HCT116 (cell line): ENCODE measurements around the gene FAM177B. TPM values are rescaled to one million over a fixed set of nuclear protein-coding genes. Genes with fewer than 3 reads are reported as not detected.

Source experiments
- ATAC-seq: fragments of 200-7000 bp; cut with Tn5 transposase; 2 replicates; pipeline ENCODE4 v1.9.1; 2020; ENCODE audit warnings: mild to moderate bottlenecking, moderate library complexity
- BruUV-seq: library from RNA; stranded (reverse); fragments of 400-500 nt; replicated peaks from 2 replicates; lab custom pipeline; 2021; lab: Mats Ljungman, UMichigan
- CTCF ChIA-PET: fragments of 300-600 bp; sonication (Branson Sonifier 250); formaldehyde crosslinking; loops from one replicate; lab custom pipeline; 2021; ENCODE audit warnings: antibody characterized with exemption; lab: Charles Lee
- POLR2A ChIA-PET: fragments of 300-600, 350-600 bp; sonication (Branson Sonifier 250); formaldehyde crosslinking; loops from one replicate; lab custom pipeline; 2021; ENCODE audit warnings: antibody characterized with exemption; lab: Charles Lee
- RAD21 ChIA-PET, 2 experiments: fragments of 300-600 bp; sonication (Branson Sonifier 250); formaldehyde crosslinking; loops; one replicate each; lab custom pipeline; 2023; ENCODE audit warnings: low total read pairs in 2 of 2; ENCODE audit not compliant: uncharacterized antibody in 2 of 2, unreplicated experiment in 2 of 2, low non-redundant PET in 1 of 2; lab: Charles Lee
- DNase-seq: peaks from one replicate; pipeline ENCODE4 v3.0.0-alpha.2; 2010; ENCODE audit warnings: low read depth, low spot score
- H2AFZ ChIP-seq: fragments of 200-600 bp; shearing (Covaris generic), sonication (generic); 2 replicates; pipeline ENCODE4 v1.6.1; 2017; ENCODE audit warnings: low read depth, mixed run types, mixed read lengths, antibody characterized with exemption, low read length; ENCODE audit not compliant: poor library complexity, severe bottlenecking
- H3K27ac ChIP-seq: 2 replicates; pipeline ENCODE4 v1.5.1; 2012; ENCODE audit warnings: low read depth, low read length
- H3K27me3 ChIP-seq: fragments of 200-600 bp; sonication (generic); 2 replicates; pipeline ENCODE4 v1.6.1; 2016; ENCODE audit warnings: mixed run types, low read length, mixed read lengths; ENCODE audit not compliant: insufficient read depth
- H3K36me3 ChIP-seq, 2 experiments: fragments of 200-500 bp in 1 of 2; fragments of 200-600 bp in 1 of 2; sonication (Bioruptor generic) in 1 of 2; sonication (generic) in 1 of 2; 2 replicates each; pipeline versions ENCODE4 v1.5.1 to v1.6.1; 2014 to 2016; ENCODE audit warnings: low read length in 2 of 2, inconsistent platforms in 1 of 2, mixed read lengths in 1 of 2, mixed run types in 1 of 2; ENCODE audit not compliant: insufficient read depth in 2 of 2, control insufficient read depth in 1 of 2
- H3K4me1 ChIP-seq, 2 experiments: fragments of 200-600 bp in 1 of 2; sonication (generic) in 1 of 2; 2 replicates each; pipeline versions ENCODE4 v1.5.1 to v1.6.1; 2012 to 2017; ENCODE audit warnings: low read length in 2 of 2, inconsistent platforms in 1 of 2, mild to moderate bottlenecking in 1 of 2, mixed read lengths in 1 of 2, mixed run types in 1 of 2, moderate library complexity in 1 of 2; ENCODE audit not compliant: insufficient read depth in 2 of 2, control insufficient read depth in 1 of 2
- H3K4me2 ChIP-seq: fragments of 200-600 bp; sonication (generic); 2 replicates; pipeline ENCODE4 v1.6.1; 2017; ENCODE audit warnings: mixed run types, low read length, mixed read lengths
- H3K4me3 ChIP-seq, 2 experiments: fragments of 200-600 bp in 1 of 2; sonication (generic) in 1 of 2; replicated peaks in 1 of 2; 2 replicates each; pipeline ENCODE4 v1.5.1; 2011 to 2016; ENCODE audit warnings: low read length in 2 of 2, control low read depth in 1 of 2, low read depth in 1 of 2, mild to moderate bottlenecking in 1 of 2, mixed read lengths in 1 of 2, mixed run types in 1 of 2
- H3K79me2 ChIP-seq: fragments of 200-600 bp; sonication (generic); 2 replicates; pipeline ENCODE4 v1.6.1; 2017; ENCODE audit warnings: mild to moderate bottlenecking, mixed run types, low read length, moderate library complexity, mixed read lengths; ENCODE audit not compliant: insufficient read depth
- H3K9ac ChIP-seq: fragments of 200-600 bp; sonication (generic); 2 replicates; pipeline ENCODE4 v1.6.1; 2016; ENCODE audit warnings: low read length, mixed read lengths
- H3K9me2 ChIP-seq: fragments of 200-600 bp; sonication (generic), shearing (Covaris generic); 2 replicates; pipeline ENCODE4 v1.6.1; 2017; ENCODE audit warnings: mixed run types, mild to moderate bottlenecking, moderate library complexity; ENCODE audit not compliant: insufficient read depth
- H3K9me3 ChIP-seq, 2 experiments: fragments of 200-500 bp in 1 of 2; fragments of 200-600 bp in 1 of 2; sonication (Bioruptor generic) in 1 of 2; sonication (generic) in 1 of 2; 2 replicates each; pipeline ENCODE4 v1.6.1; 2014 to 2017; ENCODE audit warnings: low read length in 2 of 2, mixed read lengths in 2 of 2, inconsistent platforms in 1 of 2, low read depth in 1 of 2, mild to moderate bottlenecking in 1 of 2, mixed run types in 1 of 2, moderate library complexity in 1 of 2; ENCODE audit not compliant: control insufficient read depth in 1 of 2, insufficient read depth in 1 of 2
- H4K20me1 ChIP-seq: fragments of 200-600 bp; sonication (generic), shearing (Covaris generic); 2 replicates; pipeline ENCODE4 v1.6.1; 2017; ENCODE audit warnings: mixed run types, mild to moderate bottlenecking, moderate library complexity; ENCODE audit not compliant: insufficient read depth
- CBX3 ChIP-seq: IDR thresholded peaks from 2 replicates; pipeline ENCODE4 v1.6.1; 2012; ENCODE audit warnings: low read depth
- ELF1 ChIP-seq: IDR thresholded peaks from 2 replicates; pipeline ENCODE4 v1.6.1; 2012; ENCODE audit warnings: low read depth, borderline replicate concordance
- EZH2phosphoT487 ChIP-seq: fragments of 200-600 bp; IDR thresholded peaks from 2 replicates; pipeline ENCODE4 v1.6.1; 2018; ENCODE audit warnings: antibody characterized with exemption, borderline replicate concordance
- POLR2A ChIP-seq: IDR thresholded peaks from 2 replicates; pipeline ENCODE4 v1.7.0; 2011; ENCODE audit warnings: borderline replicate concordance; ENCODE audit not compliant: insufficient read depth, insufficient read length; ENCODE audit errors: extremely low read depth
- POLR2AphosphoS5 ChIP-seq: IDR thresholded peaks from 2 replicates; pipeline ENCODE4 v1.6.1; 2011; ENCODE audit warnings: mild to moderate bottlenecking, low read depth, low read length, moderate library complexity
- RAD21 ChIP-seq: IDR thresholded peaks from 2 replicates; pipeline ENCODE4 v1.6.1; 2012; ENCODE audit warnings: low read depth, mild to moderate bottlenecking
- TCF7L2 ChIP-seq: IDR thresholded peaks from 2 replicates; pipeline ENCODE4 v1.7.0; 2011; ENCODE audit warnings: borderline replicate concordance, inconsistent platforms; ENCODE audit not compliant: insufficient read depth, insufficient read length; ENCODE audit errors: extremely low read depth
- YY1 ChIP-seq: IDR thresholded peaks from 2 replicates; pipeline ENCODE4 v1.6.1; 2011; ENCODE audit warnings: low read length, low read depth, moderate library complexity, mild to moderate bottlenecking; ENCODE audit not compliant: insufficient replicate concordance; ENCODE audit errors: extremely low read depth
- ZFX ChIP-seq: fragments of 450-650 bp; IDR thresholded peaks from 2 replicates; pipeline ENCODE4 v1.6.1; 2017
- intact Hi-C: fragments of 100-400 bp; cut with micrococcal nuclease; formaldehyde crosslinking; loops from 2 replicates; pipeline ENCODE4 v1.10.0; 2022
- total RNA-seq: library from RNA; stranded (reverse); gene quantifications from one replicate; pipeline ENCODE4 v1.2.1, GENCODE V29; 2021; ENCODE audit not compliant: unreplicated experiment
- TF ChIP-seq, protein P1 (sequence below): IDR thresholded peaks from 2 replicates; pipeline ENCODE4 v1.6.1; 2011; ENCODE audit warnings: mild to moderate bottlenecking, low read length, moderate library complexity; ENCODE audit not compliant: insufficient replicate concordance; ENCODE audit errors: extremely low read depth
- TF ChIP-seq, protein P2 (sequence below): IDR thresholded peaks from 2 replicates; pipeline ENCODE4 v1.6.1; 2012
- TF ChIP-seq, protein P3 (sequence below): IDR thresholded peaks from 2 replicates; pipeline ENCODE4 v1.6.1; 2012
- TF ChIP-seq, protein P4 (sequence below): IDR thresholded peaks from 2 replicates; pipeline ENCODE4 v1.6.1; 2012; ENCODE audit warnings: low read depth

Gene FAM177B
- total RNA-seq, 1 experiment from 2014 or later, result not detected

DNA sequence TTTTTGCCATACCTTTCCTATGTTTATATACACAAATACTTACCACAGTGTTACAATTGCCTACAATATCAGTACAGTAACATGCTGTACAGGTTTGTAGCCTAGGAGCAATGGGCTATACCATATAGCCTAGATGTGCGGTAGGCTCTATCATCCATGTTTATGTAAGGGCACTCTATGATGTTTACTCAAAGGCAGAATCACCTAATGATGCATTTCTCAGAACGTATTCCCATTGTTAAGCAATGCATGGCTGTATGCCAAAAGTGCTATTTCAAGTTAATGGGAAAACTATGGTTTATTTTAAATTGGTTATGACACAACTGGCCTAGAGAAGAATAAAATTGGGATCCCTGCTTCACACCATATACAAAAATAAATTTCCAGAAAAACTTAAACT, 41.0 kb downstream of the FAM177B start:
- Histone ChIP-seq H2AFZ (no peak overlapping the region), H3K4me3 (no peak overlapping the region), H3K9me2 (no peaks in the 10 kb centered on the region; the same call in 1 of the 2 replicates), H4K20me1 (no peaks in the 10 kb centered on the region), H3K36me3 (no peaks in the 10 kb centered on the region), H3K27me3 (no peaks in the 10 kb centered on the region), H3K79me2 (no peaks in the 10 kb centered on the region), H3K9me3 (no peaks in the 10 kb centered on the region), H3K4me1 (no peaks in the 10 kb centered on the region), H3K27ac (no peak overlapping the region), H3K9ac (no peak overlapping the region), H3K4me2 (no peak overlapping the region)
- TF ChIP-seq, protein P1, sequence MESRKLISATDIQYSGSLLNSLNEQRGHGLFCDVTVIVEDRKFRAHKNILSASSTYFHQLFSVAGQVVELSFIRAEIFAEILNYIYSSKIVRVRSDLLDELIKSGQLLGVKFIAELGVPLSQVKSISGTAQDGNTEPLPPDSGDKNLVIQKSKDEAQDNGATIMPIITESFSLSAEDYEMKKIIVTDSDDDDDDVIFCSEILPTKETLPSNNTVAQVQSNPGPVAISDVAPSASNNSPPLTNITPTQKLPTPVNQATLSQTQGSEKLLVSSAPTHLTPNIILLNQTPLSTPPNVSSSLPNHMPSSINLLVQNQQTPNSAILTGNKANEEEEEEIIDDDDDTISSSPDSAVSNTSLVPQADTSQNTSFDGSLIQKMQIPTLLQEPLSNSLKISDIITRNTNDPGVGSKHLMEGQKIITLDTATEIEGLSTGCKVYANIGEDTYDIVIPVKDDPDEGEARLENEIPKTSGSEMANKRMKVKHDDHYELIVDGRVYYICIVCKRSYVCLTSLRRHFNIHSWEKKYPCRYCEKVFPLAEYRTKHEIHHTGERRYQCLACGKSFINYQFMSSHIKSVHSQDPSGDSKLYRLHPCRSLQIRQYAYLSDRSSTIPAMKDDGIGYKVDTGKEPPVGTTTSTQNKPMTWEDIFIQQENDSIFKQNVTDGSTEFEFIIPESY, result no peak
- TF ChIP-seq POLR2A (no peak), POLR2AphosphoS5 (no peak), TCF7L2 (no peak), EZH2phosphoT487 (no peak), CBX3 (no peak), ELF1 (no peak), ZFX (no peak), RAD21 (no peak), YY1 (no peak)
- TF ChIP-seq, protein P2, sequence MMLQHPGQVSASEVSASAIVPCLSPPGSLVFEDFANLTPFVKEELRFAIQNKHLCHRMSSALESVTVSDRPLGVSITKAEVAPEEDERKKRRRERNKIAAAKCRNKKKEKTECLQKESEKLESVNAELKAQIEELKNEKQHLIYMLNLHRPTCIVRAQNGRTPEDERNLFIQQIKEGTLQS, result no peak
- TF ChIP-seq, protein P3, sequence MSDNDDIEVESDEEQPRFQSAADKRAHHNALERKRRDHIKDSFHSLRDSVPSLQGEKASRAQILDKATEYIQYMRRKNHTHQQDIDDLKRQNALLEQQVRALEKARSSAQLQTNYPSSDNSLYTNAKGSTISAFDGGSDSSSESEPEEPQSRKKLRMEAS, result no peak
- TF ChIP-seq, protein P4, sequence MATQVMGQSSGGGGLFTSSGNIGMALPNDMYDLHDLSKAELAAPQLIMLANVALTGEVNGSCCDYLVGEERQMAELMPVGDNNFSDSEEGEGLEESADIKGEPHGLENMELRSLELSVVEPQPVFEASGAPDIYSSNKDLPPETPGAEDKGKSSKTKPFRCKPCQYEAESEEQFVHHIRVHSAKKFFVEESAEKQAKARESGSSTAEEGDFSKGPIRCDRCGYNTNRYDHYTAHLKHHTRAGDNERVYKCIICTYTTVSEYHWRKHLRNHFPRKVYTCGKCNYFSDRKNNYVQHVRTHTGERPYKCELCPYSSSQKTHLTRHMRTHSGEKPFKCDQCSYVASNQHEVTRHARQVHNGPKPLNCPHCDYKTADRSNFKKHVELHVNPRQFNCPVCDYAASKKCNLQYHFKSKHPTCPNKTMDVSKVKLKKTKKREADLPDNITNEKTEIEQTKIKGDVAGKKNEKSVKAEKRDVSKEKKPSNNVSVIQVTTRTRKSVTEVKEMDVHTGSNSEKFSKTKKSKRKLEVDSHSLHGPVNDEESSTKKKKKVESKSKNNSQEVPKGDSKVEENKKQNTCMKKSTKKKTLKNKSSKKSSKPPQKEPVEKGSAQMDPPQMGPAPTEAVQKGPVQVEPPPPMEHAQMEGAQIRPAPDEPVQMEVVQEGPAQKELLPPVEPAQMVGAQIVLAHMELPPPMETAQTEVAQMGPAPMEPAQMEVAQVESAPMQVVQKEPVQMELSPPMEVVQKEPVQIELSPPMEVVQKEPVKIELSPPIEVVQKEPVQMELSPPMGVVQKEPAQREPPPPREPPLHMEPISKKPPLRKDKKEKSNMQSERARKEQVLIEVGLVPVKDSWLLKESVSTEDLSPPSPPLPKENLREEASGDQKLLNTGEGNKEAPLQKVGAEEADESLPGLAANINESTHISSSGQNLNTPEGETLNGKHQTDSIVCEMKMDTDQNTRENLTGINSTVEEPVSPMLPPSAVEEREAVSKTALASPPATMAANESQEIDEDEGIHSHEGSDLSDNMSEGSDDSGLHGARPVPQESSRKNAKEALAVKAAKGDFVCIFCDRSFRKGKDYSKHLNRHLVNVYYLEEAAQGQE, result no peak
- ChIA-PET CTCF (no interaction called here), RAD21 (no interaction called here), POLR2A (no interaction called here)
- intact Hi-C loops, result no loop called here
- DNase-seq, result no peak
- ATAC-seq, result no peak
- BruUV-seq, result no TSS peak
